HepG2 (cell line): ENCODE results near the gene STARD5. TPM values are rescaled to one million over a fixed set of nuclear protein-coding genes. Genes with fewer than 3 reads are reported as not detected.

ENCODE experiments used
- ATAC-seq: fragments of 200-7000 bp; cut with Tn5 transposase; 3 replicates; pipeline ENCODE4 v1.9.1; 2020; ENCODE audit warnings: mild to moderate bottlenecking, moderate library complexity
- BruUV-seq: library from RNA; stranded (reverse); fragments of 400-500 nt; replicated peaks from 2 replicates; lab custom pipeline; 2021; lab: Mats Ljungman, UMichigan
- CTCF ChIA-PET: fragments of 300-600 bp; formaldehyde crosslinking; extraction: SDS; loops from one replicate; lab custom pipeline; 2021; ENCODE audit warnings: low total read pairs, inconsistent platforms, low intra/inter-chr PET ratio; lab: Yijun Ruan, JAX
- POLR2A ChIA-PET: fragments of 350-600 bp; sonication (Branson Sonifier 250); formaldehyde crosslinking; loops from one replicate; lab custom pipeline; 2020; ENCODE audit warnings: antibody characterized with exemption, inconsistent platforms; lab: Yijun Ruan, JAX
- DNase-seq: peaks from one replicate; pipeline ENCODE4 v3.0.0-alpha.2; 2015; ENCODE audit warnings: low spot score
- FAIRE-seq: peaks from 3 replicates; lab custom pipeline; 2011; peaks lifted over from hg19 to GRCh38; lab: Jason Lieb, UNC
- H2AFZ ChIP-seq: one replicate; pipeline ENCODE4 v1.6.1; 2011; ENCODE audit warnings: low read length, inconsistent platforms
- H3K27ac ChIP-seq: fragments of 300-600 bp; 3 replicates; pipeline ENCODE4 v1.8.0; 2011; ENCODE audit warnings: mixed run types, mild to moderate bottlenecking, mixed read lengths, low read length, inconsistent platforms; ENCODE audit not compliant: insufficient read depth; ENCODE audit errors: extremely low read length
- H3K27me3 ChIP-seq, 2 experiments: fragments of 200-600 bp in 1 of 2; 2 replicates in 1 of 2; 3 replicates in 1 of 2; pipeline versions ENCODE4 v1.6.0 to v1.8.0; 2011; ENCODE audit warnings: low read length in 2 of 2, mild to moderate bottlenecking in 2 of 2, moderate library complexity in 2 of 2, inconsistent platforms in 1 of 2; ENCODE audit not compliant: insufficient read depth in 2 of 2, control insufficient read depth in 1 of 2
- H3K36me3 ChIP-seq, 2 experiments: fragments of 200-600 bp in 1 of 2; replicated peaks in 1 of 2; 2 replicates in 1 of 2; 3 replicates in 1 of 2; pipeline versions ENCODE4 v1.5.1 to v1.8.0; 2011; ENCODE audit warnings: low read length in 2 of 2, inconsistent platforms in 1 of 2; ENCODE audit not compliant: insufficient read depth in 2 of 2, control insufficient read depth in 1 of 2
- H3K4me1 ChIP-seq: 2 replicates; pipeline ENCODE4 v1.5.1; 2012; ENCODE audit warnings: low read length, inconsistent platforms; ENCODE audit not compliant: insufficient read depth
- H3K4me2 ChIP-seq: 2 replicates; pipeline ENCODE4 v1.6.0; 2011; ENCODE audit warnings: low read depth, low read length, inconsistent platforms
- H3K4me3 ChIP-seq, 3 experiments: fragments of 200-600 bp in 1 of 3; sonication (generic), shearing (Covaris generic) in 1 of 3; replicated peaks in 1 of 3; 2 replicates each; pipeline ENCODE4 v1.5.1; 2011 to 2016; ENCODE audit warnings: low read length in 3 of 3, inconsistent platforms in 2 of 3, low read depth in 2 of 3, mild to moderate bottlenecking in 2 of 3, control low read depth in 1 of 3, mixed read lengths in 1 of 3; ENCODE audit not compliant: insufficient read depth in 1 of 3
- H3K79me2 ChIP-seq: one replicate; pipeline ENCODE4 v1.6.1; 2011; ENCODE audit warnings: low read length, inconsistent platforms; ENCODE audit not compliant: insufficient read depth
- H3K9ac ChIP-seq: 2 replicates; pipeline ENCODE4 v1.6.0; 2011; ENCODE audit warnings: mild to moderate bottlenecking, low read depth, low read length, inconsistent platforms; ENCODE audit not compliant: insufficient read depth
- H3K9me3 ChIP-seq: 2 replicates; pipeline ENCODE4 v1.5.1; 2012; ENCODE audit warnings: mild to moderate bottlenecking, low read length
- H4K20me1 ChIP-seq: 2 replicates; pipeline ENCODE4 v1.6.0; 2011; ENCODE audit warnings: inconsistent platforms, mild to moderate bottlenecking, low read length, moderate library complexity; ENCODE audit not compliant: insufficient read depth
- ATAD3A ChIP-seq: sonication (generic); formaldehyde crosslinking; IDR thresholded peaks from 2 replicates; pipeline ENCODE4 v1.4.0; 2020; ENCODE audit warnings: missing genetic modification reagents
- MIER3 ChIP-seq: IDR thresholded peaks from 2 replicates; pipeline ENCODE4 v1.6.1; 2016; ENCODE audit warnings: missing compliant biosample characterization, borderline replicate concordance
- NFE2 ChIP-seq: sonication (generic); formaldehyde crosslinking; IDR thresholded peaks from 2 replicates; pipeline ENCODE4 v1.4.0; 2020; ENCODE audit warnings: missing genetic modification reagents
- ZNF136 ChIP-seq: sonication (generic); formaldehyde crosslinking; IDR thresholded peaks from 2 replicates; pipeline ENCODE4 v1.8.1; 2022; ENCODE audit warnings: low read depth, mild to moderate bottlenecking, moderate library complexity, missing genetic modification reagents
- ZNF143 ChIP-seq: sonication (generic); formaldehyde crosslinking; IDR thresholded peaks from 2 replicates; pipeline ENCODE4 v1.4.0; 2020; ENCODE audit warnings: missing genetic modification reagents
- ZNF703 ChIP-seq: sonication (generic); formaldehyde crosslinking; IDR thresholded peaks from 2 replicates; pipeline ENCODE4 v1.5.1; 2020; ENCODE audit warnings: missing genetic modification reagents, mild to moderate bottlenecking, moderate library complexity, borderline replicate concordance
- WGBS: methylation state at CpG from one replicate; pipeline ENCODE4 v1.1.6; 2017; ENCODE audit warnings: low lambda C conversion rate; 5-methylcytosine and 5-hydroxymethylcytosine counted together
- in situ Hi-C: cut with HindIII; loops from 2 replicates; pipeline ENCODE4 v1.10.0; 2017; ENCODE audit warnings: low pct_unique_long_range_greater_than_20kb; ENCODE audit not compliant: extremely low pct_ligation_motif_present
- intact Hi-C: fragments of 100-400 bp; cut with micrococcal nuclease; formaldehyde crosslinking; loops from one replicate; pipeline ENCODE4 v1.10.0; 2022; ENCODE audit not compliant: unreplicated experiment
- polyA plus RNA-seq, 8 experiments: library from polyadenylated mRNA; depleted of rRNA in 3 of 8; stranded (reverse) in 7 of 8; unstranded in 1 of 8; fragments of >200 nt; fragmentation: Illumina TruSeq in 4 of 8; extraction: Trizol in 4 of 8; gene quantifications; 2 replicates each; pipeline versions ENCODE4 v1.2.1 to v1.2.3, GENCODE V29; 2011 to 2016; ENCODE audit warnings: low read depth in 4 of 8, missing spikeins in 1 of 8, mixed read lengths in 1 of 8; ENCODE audit not compliant: insufficient read depth in 1 of 8
- total RNA-seq, 5 experiments: library from RNA; depleted of rRNA; stranded (reverse); fragments of >200 nt; fragmentation: Illumina TruSeq; extraction: Trizol; gene quantifications; 2 replicates each; pipeline ENCODE4 v1.2.3, GENCODE V29; 2016; ENCODE audit warnings: low read depth in 1 of 5
- TF ChIP-seq, protein P1 (sequence below): sonication (generic); formaldehyde crosslinking; conservative IDR thresholded peaks from 2 replicates; pipeline ENCODE4 v1.8.1; 2023; ENCODE audit warnings: missing genetic modification reagents

STARD5 gene
- total and polyA plus RNA-seq, 2 of the 13 experiments (the other 11 are each of a cell fraction or from before 2014, with no cell fraction given) = 3.1 to 3.5 TPM

DNA sequence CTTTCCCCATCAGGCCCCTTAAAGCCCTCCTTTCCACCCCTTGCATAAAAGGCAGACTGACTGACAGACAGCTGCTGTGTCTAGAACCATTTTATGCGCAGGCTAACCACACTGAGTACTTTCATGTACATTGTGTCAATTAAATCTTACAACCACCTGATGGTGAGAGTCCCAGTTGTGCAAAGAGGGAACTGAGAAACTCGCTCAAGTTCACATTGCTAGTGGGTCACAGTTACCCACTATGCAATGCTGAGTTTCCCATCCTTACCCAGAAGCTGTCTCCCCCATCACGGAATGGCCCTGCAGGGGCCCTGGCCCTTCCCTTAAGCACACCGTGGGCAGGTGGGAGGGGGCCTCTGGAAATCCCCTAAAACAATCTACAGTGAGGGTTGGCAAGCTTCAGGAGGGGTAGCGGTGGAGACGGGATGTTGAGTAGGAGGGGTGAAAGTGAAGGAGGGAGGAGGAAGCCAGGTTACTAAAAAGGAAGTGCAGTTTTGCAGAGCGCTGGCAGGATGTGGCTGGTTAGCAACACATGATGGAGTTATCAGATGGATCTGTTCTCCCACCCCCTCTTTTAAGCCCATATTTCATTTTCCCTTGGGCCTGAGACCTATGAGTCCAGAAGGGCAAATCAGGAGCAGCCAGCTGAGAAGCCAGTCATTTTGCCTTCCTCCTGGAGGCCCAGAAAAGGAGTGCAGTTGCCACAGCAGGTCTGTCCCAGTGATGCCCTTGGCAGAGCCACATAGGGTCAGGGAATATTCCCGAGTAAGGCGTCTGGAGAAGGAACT lies 30.0 kb downstream of the STARD5 start:
- no peak overlapping the region for H3K9ac ChIP-seq
- no peaks in the 10 kb centered on the region for H3K36me3 ChIP-seq
- H3K79me2 ChIP-seq = no peaks in the 10 kb centered on the region
- no peak overlapping the region for H2AFZ ChIP-seq
- H3K4me3 ChIP-seq = no peak overlapping the region
- TF ChIP-seq ZNF143 (no peak), ATAD3A (CRISPR knock-in tag) (no peak), ZNF703 (CRISPR knock-in tag) (no peak), ZNF136 (CRISPR knock-in tag) (no peak), MIER3 (no peak), NFE2 (CRISPR knock-in tag) (no peak)
- TF ChIP-seq, protein P1, sequence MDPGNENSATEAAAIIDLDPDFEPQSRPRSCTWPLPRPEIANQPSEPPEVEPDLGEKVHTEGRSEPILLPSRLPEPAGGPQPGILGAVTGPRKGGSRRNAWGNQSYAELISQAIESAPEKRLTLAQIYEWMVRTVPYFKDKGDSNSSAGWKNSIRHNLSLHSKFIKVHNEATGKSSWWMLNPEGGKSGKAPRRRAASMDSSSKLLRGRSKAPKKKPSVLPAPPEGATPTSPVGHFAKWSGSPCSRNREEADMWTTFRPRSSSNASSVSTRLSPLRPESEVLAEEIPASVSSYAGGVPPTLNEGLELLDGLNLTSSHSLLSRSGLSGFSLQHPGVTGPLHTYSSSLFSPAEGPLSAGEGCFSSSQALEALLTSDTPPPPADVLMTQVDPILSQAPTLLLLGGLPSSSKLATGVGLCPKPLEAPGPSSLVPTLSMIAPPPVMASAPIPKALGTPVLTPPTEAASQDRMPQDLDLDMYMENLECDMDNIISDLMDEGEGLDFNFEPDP = no peak
- FAIRE-seq (no peak), ATAC-seq (peak; percentile 38; the same call in 2 of the 3 replicates), DNase-seq (no peak)
- H3K27ac ChIP-seq = no peak overlapping the region
- no peaks in the 10 kb centered on the region for H3K9me3 ChIP-seq
- H3K4me1 ChIP-seq = no peaks in the 10 kb centered on the region
- CTCF ChIA-PET = no interaction called here
- H3K4me2 ChIP-seq = no peak overlapping the region
- in situ Hi-C loops (no loop called here), intact Hi-C loops (no loop called here)
- no TSS peak for BruUV-seq
- peaks cover 0 to 16% of the 10 kb centered on the region in 2 experiments; a peak in 2 of 5 replicates for H3K27me3 ChIP-seq
- POLR2A ChIA-PET = no interaction called here
- no peaks in the 10 kb centered on the region; the same call in 1 of the 2 replicates for H4K20me1 ChIP-seq
- WGBS = 51% methylated on average over 8 of the region's 9 CpGs
